Right lobe of liver (tissue), 6 donors: Measurements from ENCODE around the gene DICER1. TPM values are rescaled to one million over a fixed set of nuclear protein-coding genes. Genes with fewer than 3 reads are reported as not detected.

Source experiments
- ATAC-seq, 4 donors: fragments of 200-7000 bp; cut with Tn5 transposase; one replicate each; pipeline ENCODE4 v1.9.1; 2020; ENCODE audit warnings: mild to moderate bottlenecking in 4 of 4, moderate library complexity in 4 of 4
- DNase-seq, 3 donors: peaks; one replicate each; pipeline ENCODE4 v3.0.0-alpha.2; 2020
- H3K27ac ChIP-seq, 3 donors: fragments of 200-600 bp; one replicate each; pipeline ENCODE4 v1.8.0; 2022
- H3K27me3 ChIP-seq, 2 donors: fragments of 200-600 bp; one replicate each; pipeline ENCODE4 v1.8.0; 2022
- H3K36me3 ChIP-seq, 4 donors: fragments of 200-600 bp; sonication (generic) in 1 of 4; one replicate each; pipeline versions ENCODE4 v1.5.1 to v1.8.0; 2017 to 2022; ENCODE audit warnings: control low read depth in 1 of 4
- H3K4me1 ChIP-seq, 4 donors: fragments of 200-600 bp; sonication (generic) in 1 of 4; one replicate each; pipeline versions ENCODE4 v1.5.1 to v1.8.0; 2017 to 2022; ENCODE audit warnings: control low read depth in 1 of 4
- H3K4me3 ChIP-seq, 3 donors: fragments of 200-600 bp; one replicate each; pipeline ENCODE4 v1.8.0; 2022
- H3K9me3 ChIP-seq, 4 donors: fragments of 200-600 bp; sonication (generic) in 1 of 4; one replicate each; pipeline versions ENCODE4 v1.5.1 to v1.8.0; 2017 to 2022; ENCODE audit warnings: control low read depth in 1 of 4
- CTCF ChIP-seq, 4 donors: fragments of 200-600 bp in 3 of 4; fragments of 450-650 bp in 1 of 4; IDR thresholded peaks; one replicate each; pipeline versions ENCODE4 v1.5.1 to v1.8.0; 2016 to 2022; ENCODE audit warnings: antibody characterized with exemption in 4 of 4, mild to moderate bottlenecking in 2 of 4
- POLR2A ChIP-seq: fragments of 450-650 bp; IDR thresholded peaks from one replicate; pipeline ENCODE4 v1.6.1; 2017; ENCODE audit warnings: antibody characterized with exemption, mild to moderate bottlenecking
- WGBS: methylation state at CpG from one replicate; pipeline ENCODE4 v1.1.6; 2018; ENCODE audit warnings: low coverage, low lambda C conversion rate; ENCODE audit not compliant: insufficient coverage; ENCODE audit errors: missing lambda C conversion rate; 5-methylcytosine and 5-hydroxymethylcytosine counted together
- intact Hi-C, 2 donors: fragments of 100-400 bp; cut with DNase I; formaldehyde crosslinking; loops; one replicate each; pipeline versions ENCODE4 v1.11.2 to v1.14.1; 2022
- total RNA-seq, 6 experiments: library from RNA; depleted of rRNA in 2 of 6; stranded (reverse); fragments of >200 nt in 2 of 6; fragmentation: NEBNext Ultra II Directional in 3 of 6; extraction: Animal tissue kit (Norgen Biotek cat#: 25700) in 3 of 6; gene quantifications; one replicate each; pipeline versions ENCODE4 v1.1.0 to v1.2.4, GENCODE V29; 2016 to 2023
- donor health status: DM: no; HTN: yes; CAD: no.
- donor health status: DM: no; HTN: no; CAD: no.
- donor health status: DM: no; HTN: no; CAD: no.
- donor health status: DM: no; HTN: yes; CAD: no.
- donor health status: DM: no; HTN: yes; CAD: no.

The DICER1 gene
- total RNA-seq, 6 experiments from 2014 or later: 27.6 to 47.9 (median 30.3) TPM

GRCh38 chr14:95054346-95055280 lies 102.7 kb downstream of the DICER1 start:
- no peak for TF ChIP-seq POLR2A
- no peak for TF ChIP-seq CTCF (IDR thresholded peaks at IDR 0.05)
- no peaks in the 10 kb centered on the region for H3K4me1 ChIP-seq
- no peak overlapping the region for H3K4me3 ChIP-seq
- no peaks in the 10 kb centered on the region for H3K36me3 ChIP-seq
- intact Hi-C loops: no loop called here
- DNase-seq: no peak
- H3K27me3 ChIP-seq: no peaks in the 10 kb centered on the region
- no peak for ATAC-seq
- H3K9me3 ChIP-seq: no peaks in the 10 kb centered on the region
- no peak overlapping the region for H3K27ac ChIP-seq
- 82% methylated on average over 15 of the region's 23 CpGs for WGBS

- no peak overlapping the region for H3K4me3 ChIP-seq
- H3K36me3 ChIP-seq: no peaks in the 10 kb centered on the region
- no peaks in the 10 kb centered on the region for H3K9me3 ChIP-seq
- ATAC-seq: no peak
- no peaks in the 10 kb centered on the region for H3K27me3 ChIP-seq
- TF ChIP-seq POLR2A (no peak), CTCF (IDR thresholded peaks at IDR 0.05) (no peak)
- H3K4me1 ChIP-seq: no peaks in the 10 kb centered on the region
- no peak overlapping the region for H3K27ac ChIP-seq
- 65% methylated on average over 5 of the region's 14 CpGs for WGBS
- DNase-seq: no peak
- intact Hi-C loops: no loop called here
Measured at GRCh38 chr14:95052016-95052585, 105.2 kb downstream of the DICER1 start.

GRCh38 chr14:95049952-95050351 lies 107.4 kb downstream of the DICER1 start:
- TF ChIP-seq POLR2A: no peak
- ATAC-seq: no peak
- intact Hi-C loops: no loop called here

GRCh38 chr14:95048771-95049312 lies 108.5 kb downstream of the DICER1 start:
- Histone ChIP-seq H3K27me3 (no peaks in the 10 kb centered on the region), H3K4me3 (no peak overlapping the region), H3K4me1 (no peaks in the 10 kb centered on the region), H3K36me3 (no peaks in the 10 kb centered on the region), H3K27ac (no peak overlapping the region), H3K9me3 (no peaks in the 10 kb centered on the region)
- intact Hi-C loops: no loop called here
- ATAC-seq: no peak
- DNase-seq: no peak
- WGBS: 56% methylated on average over 9 of the region's 10 CpGs
- TF ChIP-seq POLR2A (no peak), CTCF (IDR thresholded peaks at IDR 0.05) (no peak)

More at GRCh38 chr14:95049952-95050351, 107.4 kb downstream of the DICER1 start:
- H3K4me1 ChIP-seq: no peaks in the 10 kb centered on the region
- no peaks in the 10 kb centered on the region for H3K9me3 ChIP-seq
- no peak for DNase-seq
- no peaks in the 10 kb centered on the region for H3K36me3 ChIP-seq
- H3K27ac ChIP-seq: no peak overlapping the region
- H3K27me3 ChIP-seq: no peaks in the 10 kb centered on the region
- no peak overlapping the region for H3K4me3 ChIP-seq

- WGBS: 75% methylated on average over 5 of the region's 7 CpGs
- no peak overlapping the region for H3K27ac ChIP-seq
- H3K27me3 ChIP-seq: no peaks in the 10 kb centered on the region
- ATAC-seq (no peak), DNase-seq (no peak)
- intact Hi-C loops: no loop called here
- no peak for TF ChIP-seq POLR2A
- TF ChIP-seq CTCF (IDR thresholded peaks at IDR 0.05): no peak
- H3K4me1 ChIP-seq: no peaks in the 10 kb centered on the region
- no peaks in the 10 kb centered on the region for H3K9me3 ChIP-seq
- no peaks in the 10 kb centered on the region for H3K36me3 ChIP-seq
- no peak overlapping the region for H3K4me3 ChIP-seq
Measured at GRCh38 chr14:95047754-95048153, 109.6 kb downstream of the DICER1 start.
